Superior temporal gyrus (tissue), 1 donor: ENCODE data around the gene LHFPL3.
"Not testable (repeated sequence)": the region's sequence is repeated elsewhere in the genome, so short reads cannot be mapped to it uniquely, and the experiment has no call there.

ENCODE experiments used
- DNase-seq: peaks from one replicate; pipeline ENCODE4 v3.0.0-alpha.2; 2016; ENCODE audit errors: extremely low spot score

LHFPL3 gene

DNA sequence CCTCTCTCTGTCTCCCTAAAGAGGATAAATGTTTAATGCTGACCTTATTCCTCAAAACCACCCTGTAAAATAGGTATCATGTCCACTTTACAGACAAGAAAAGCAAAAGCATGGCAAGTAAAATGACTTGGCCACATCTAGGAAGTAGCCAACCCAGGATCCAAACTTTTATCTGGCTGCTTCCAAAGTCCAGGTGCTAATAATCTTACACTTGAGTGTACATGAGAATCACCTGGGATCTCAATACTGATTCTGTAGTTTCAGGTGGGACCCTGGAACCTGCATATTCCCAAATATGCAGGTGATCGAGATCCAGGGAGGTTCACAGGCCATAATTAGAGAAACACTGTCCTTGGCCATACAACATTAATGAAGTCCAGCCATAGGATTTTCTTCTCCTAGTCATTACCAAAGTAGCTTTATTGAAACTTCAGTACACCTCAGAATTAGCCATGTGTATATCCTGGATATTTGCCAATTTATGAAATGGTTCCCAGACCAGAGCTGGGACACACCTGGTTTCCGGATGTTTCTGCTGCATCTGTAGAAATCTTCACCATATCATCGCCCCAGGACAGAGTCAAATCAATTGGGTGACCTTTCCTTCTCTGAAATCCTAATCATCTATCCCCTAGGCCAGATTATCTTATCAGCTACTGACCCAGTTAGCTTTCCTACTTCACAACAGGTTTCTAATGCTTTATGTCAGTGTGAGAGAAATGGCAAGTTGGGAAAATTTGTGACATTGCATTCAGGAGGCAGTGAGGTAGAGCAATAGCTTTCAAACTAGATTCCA lies 566.5 kb downstream of the LHFPL3 start:
- DNase-seq, result no peak

DNA sequence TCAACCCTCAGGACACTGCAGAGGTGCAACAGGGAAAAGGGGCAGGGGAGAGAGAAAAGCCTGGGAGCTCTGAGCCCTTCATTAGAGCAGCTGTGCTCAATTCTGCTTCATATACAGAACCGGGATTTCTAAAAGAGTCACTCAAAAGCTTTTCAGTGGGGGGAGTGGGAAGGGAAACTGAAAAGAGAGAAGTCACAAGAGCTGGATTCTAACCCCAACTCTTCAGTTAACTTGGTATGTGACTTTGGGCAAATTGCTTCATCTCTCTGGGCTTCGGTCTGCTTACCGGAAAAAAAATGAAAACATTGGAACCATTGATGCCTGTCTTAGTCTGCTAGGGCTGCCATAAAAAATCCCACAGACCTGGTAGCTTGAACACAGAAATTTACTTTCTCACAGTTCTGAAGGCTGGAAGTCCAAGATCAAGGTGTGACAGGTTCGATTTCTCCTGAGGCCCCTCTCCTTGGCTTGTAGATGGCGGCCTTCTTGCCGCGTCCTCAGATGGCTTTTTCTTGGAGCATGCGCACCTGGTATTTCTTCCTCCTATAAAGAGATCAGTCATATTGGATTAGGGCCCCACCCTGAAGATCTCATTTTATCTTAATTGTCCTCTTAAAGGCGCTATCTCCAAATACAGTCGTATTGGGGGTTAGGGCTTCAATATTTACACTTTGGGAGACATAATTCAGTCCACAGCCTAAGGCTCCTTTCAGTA lies 567.3 kb downstream of the LHFPL3 start:
- DNase-seq, result no peak

DNA sequence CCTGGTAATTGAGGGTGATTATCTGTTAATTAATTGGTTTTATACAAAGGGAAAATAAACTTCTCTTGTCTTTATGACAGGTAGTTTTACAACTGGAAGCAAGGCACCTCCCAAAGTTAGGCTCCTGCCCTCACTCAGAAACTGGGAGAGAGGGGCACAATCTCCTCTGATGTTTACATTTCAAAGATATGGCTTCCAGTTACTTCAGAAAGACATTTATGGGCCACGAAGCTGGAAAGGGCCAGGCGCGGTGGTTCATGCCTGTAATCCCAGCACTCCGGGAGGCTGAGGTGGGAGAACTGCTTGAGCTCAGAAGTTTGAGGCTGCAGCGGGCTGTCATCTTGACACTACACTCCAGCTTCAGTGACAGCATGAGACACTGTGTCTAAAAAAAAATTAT lies 570.0 kb downstream of the LHFPL3 start:
- no peak for DNase-seq

GRCh38 chr7:104900525-104901239 lies 572.3 kb downstream of the LHFPL3 start:
- DNase-seq, result peak; percentile 88

DNA sequence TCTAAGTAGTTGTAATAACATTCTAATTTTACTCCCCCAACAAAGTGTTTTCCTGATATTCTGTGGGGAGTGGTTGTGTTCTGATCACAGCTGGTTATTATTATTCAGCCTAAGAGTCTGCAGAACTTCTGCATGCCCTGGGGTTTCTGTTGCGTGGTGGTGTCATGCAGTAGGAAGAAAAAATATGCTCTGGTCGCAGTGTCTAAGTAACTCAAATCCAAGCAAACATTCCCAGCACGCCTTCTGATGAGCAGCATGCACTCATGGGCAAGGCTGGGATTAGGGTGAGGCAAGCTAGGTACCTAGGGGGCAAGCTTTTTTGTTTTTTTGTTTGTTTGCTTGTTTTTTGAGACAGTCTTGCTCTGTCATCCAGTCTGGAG lies 572.8 kb downstream of the LHFPL3 start:
- DNase-seq, result no peak

DNA sequence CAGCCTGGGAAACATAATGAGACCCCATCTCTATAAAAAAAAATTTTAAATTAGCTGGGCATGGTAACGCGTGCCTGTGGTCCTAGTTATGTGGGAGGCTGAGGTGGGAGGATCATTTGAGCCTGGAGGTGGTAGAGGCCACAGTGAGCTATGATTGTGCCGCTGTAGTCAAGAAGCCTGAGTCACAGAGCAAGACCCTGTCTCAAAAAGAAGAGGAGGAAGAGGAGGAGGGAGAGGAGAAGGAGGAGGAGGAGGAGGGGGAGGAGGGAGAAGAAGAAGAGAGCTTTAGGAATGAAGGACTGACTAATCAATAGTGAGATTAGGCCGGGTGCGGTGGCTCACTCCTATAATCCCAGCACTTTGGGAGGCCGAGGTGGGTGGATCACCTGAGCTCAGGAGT lies 573.8 kb downstream of the LHFPL3 start:
- no peak for DNase-seq

GRCh38 chr7:104903044-104903443 lies 574.6 kb downstream of the LHFPL3 start:
- no peak for DNase-seq

GRCh38 chr7:104903846-104904245 lies 575.4 kb downstream of the LHFPL3 start:
- no peak for DNase-seq

DNA sequence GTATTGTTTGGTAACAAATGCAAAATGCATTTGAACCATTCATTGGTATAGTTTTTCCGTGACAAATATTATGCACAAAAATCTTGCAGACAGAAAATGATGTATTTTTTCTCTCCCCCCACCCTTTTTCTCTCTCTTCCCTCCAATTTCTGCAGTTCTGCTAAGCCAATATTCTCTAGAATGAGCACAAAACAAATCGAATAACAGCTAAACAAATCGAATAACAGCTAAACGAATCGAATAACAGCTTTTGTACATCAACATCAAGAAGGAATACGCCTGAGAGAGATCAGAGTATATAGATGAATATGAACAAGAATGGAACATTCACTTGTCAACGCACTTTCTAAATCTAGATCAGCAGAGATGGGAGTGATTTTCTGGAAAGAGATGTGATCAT lies 577.6 kb downstream of the LHFPL3 start:
- DNase-seq, result no peak

- no peak for DNase-seq
Observed at GRCh38 chr7:104906556-104906955, 578.2 kb downstream of the LHFPL3 start.

- DNase-seq, result no peak
Observed at GRCh38 chr7:104908636-104909035, 580.2 kb downstream of the LHFPL3 start.

DNA sequence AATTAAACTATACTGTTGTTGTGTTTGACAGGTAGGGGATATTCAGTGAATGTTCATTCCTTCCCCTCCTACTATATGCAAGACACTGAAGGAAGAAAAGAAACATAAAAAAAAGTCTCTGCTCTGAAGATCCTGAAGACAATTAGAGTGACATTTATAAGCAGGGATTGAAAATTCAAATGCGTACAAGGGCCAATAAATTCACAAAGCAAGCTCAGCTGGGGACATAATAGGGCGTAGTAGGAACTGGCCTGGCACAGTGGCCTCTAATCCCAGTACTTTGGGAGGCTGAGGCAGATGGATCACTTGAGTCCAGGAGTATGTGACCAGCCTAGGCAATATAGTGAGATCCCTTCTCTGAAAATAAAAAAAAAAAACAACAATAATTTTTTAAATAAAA lies 580.7 kb downstream of the LHFPL3 start:
- DNase-seq, result no peak

DNA sequence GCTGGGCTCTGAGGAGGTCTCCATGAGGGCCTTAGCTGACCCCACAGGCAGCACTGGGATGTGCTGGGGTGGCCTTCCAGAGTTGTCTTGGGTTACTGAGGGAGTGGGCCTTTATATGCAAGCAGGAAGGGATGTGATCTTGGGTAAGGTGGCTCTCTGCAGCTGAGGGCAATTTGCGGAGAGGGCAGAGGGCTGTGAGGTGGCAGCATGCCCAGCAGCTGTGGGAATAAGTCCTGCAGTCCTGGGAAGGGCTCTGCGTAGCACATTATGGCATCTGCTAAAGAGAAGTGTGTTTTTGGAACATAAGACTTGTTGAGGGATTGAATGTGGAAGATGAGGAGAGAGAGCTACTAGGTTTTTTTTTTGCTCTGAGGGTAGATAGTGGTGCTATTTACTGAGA lies 586.0 kb downstream of the LHFPL3 start:
- no peak for DNase-seq

DNA sequence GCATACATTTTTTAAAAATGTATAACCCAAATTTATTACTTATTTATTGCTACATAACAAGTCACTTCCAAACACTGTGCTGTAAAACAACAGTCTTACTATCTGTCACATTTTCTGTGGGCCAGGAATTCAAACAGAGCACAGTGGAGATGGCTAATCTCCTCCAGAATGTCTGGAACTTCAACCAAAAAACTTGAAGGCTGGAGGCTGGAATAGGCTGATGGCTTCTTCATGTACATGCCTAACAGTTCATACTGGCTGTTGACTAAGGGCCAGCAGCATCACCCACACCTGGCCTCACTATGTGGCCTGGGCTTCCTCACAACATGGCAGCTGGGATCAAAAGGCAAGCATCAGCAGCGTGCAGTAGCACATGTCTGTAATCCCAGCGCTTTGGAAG lies 593.2 kb downstream of the LHFPL3 start:
- DNase-seq, result no peak

GRCh38 chr7:104922182-104923009 lies 594.0 kb downstream of the LHFPL3 start:
- DNase-seq, result no peak

DNA sequence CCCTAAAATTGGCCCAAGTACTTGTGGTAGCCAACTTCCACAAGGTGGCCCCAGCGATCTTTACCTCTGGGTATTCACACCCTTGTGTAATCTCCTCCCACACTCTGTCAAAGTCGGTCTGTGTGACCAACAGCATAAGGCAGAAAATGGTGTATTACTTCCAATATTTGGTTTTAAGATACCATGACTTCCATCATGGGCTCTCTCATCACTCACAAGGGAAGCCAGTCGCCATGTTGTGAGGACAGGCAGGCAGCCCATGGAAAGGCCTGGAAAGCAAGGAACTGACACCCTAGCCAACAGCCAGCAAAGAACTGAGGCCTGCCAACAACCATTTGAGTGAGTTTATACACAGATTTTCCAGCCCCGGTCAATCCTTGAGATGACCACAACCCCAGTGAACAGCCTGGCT lies 594.6 kb downstream of the LHFPL3 start:
- DNase-seq, result peak; percentile 80

DNA sequence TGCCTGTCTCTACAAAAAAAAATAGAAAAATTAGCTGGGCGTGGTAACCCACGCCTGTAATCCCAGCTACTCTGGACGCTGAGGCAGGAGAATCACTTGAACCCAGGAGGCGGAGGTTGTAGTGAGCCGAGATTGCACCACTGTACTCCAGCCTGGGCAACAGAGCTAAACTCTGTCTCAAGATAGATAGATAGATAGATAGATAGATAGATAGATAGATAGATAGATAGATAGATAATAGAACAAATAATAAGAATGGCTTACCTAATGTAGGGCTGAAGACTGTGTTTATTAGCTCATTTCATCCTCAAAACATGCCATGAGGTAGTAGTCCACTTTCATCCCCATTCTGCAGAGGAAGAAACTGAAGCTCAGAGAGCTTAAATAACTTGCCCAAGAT lies 597.8 kb downstream of the LHFPL3 start:
- DNase-seq, result not testable (repeated sequence)

GRCh38 chr7:104926601-104927041 lies 598.2 kb downstream of the LHFPL3 start:
- DNase-seq, result no peak

DNA sequence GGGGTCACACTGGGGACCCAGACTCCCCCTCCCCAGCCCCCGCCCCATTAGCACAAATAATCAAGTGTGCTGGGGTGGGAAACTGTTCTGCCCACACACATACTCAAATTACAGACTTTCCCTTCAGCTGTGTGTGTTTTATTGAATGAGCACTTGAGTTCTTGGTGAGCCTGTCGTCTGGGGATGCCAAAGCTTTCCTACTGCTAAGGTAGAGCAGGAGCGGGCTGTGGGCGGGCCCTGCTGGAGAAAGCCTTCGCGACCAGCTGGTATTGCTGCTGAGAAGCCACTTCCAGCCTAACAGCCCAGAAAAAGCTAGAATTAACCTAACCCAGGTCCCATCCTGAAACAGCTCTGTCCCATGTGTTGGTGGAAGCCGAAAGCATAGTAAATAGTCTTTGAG lies 598.7 kb downstream of the LHFPL3 start:
- no peak for DNase-seq

GRCh38 chr7:104928721-104929400 lies 600.5 kb downstream of the LHFPL3 start:
- DNase-seq, result no peak

DNA sequence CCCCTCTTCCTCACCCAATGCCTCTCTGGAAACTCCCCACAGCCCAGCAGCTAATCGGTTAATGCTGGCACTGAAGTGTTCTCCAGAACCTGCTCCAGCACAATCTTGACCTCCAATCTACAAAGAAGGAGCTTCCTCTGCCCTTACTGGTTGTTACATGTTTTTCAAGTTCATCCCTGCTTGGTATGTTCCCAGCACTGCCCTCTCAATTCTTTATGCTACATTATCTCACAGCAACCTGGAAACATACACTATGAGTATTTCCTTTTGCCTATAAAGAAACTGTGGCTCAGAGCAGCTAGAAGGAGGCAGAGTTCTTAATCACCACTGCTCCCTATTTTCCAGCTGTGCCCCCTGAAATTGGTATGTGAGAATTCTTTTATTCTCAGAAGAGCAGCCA lies 601.5 kb downstream of the LHFPL3 start:
- DNase-seq, result no peak
